Stimulated activated naive B cell treated with anti-CD40 and anti-IgM and Interleukin-4, amounts not matched to agents 10 μg/mL and 1 μg/mL and 100 μg/mL, for 72 hours (primary cell): ENCODE data around the gene SPATS2.

Experiments
- ATAC-seq, 2 donors: fragments of 150-1000 bp; cut with Tn5 transposase; replicated peaks; 2 replicates each; pipeline ENCODE4 v1.10.0; 2021; ENCODE audit warnings: moderate library complexity in 1 of 2
- DNase-seq: peaks from one replicate; pipeline ENCODE4 v3.0.0; 2021
- H3K27ac Mint-ChIP-seq: one replicate; pipeline ENCODE4 v1.8.0; 2022; ENCODE audit warnings: mild to moderate bottlenecking, mixed read lengths
- H3K27me3 Mint-ChIP-seq, 2 donors: one replicate each; pipeline ENCODE4 v1.8.0; 2022; ENCODE audit warnings: mixed read lengths in 2 of 2
- H3K36me3 Mint-ChIP-seq, 2 donors: one replicate each; pipeline ENCODE4 v1.8.0; 2022; ENCODE audit warnings: mixed read lengths in 2 of 2, mild to moderate bottlenecking in 1 of 2
- H3K4me1 Mint-ChIP-seq, 2 donors: one replicate each; pipeline ENCODE4 v1.8.0; 2022; ENCODE audit warnings: mixed read lengths in 2 of 2, mild to moderate bottlenecking in 1 of 2
- H3K4me3 Mint-ChIP-seq, 2 donors: one replicate each; pipeline ENCODE4 v1.8.0; 2022; ENCODE audit warnings: mild to moderate bottlenecking in 2 of 2, mixed read lengths in 2 of 2, moderate library complexity in 1 of 2
- H3K9me3 Mint-ChIP-seq, 2 donors: one replicate each; pipeline ENCODE4 v1.8.0; 2022; ENCODE audit warnings: mixed read lengths in 2 of 2, mild to moderate bottlenecking in 1 of 2

Gene SPATS2

GRCh38 chr12:49541140-49541861 lies 174.0 kb downstream of the SPATS2 start:
- DNase-seq (no peak), ATAC-seq (no peak)
- no peaks in the 10 kb centered on the region for H3K9me3 Mint-ChIP-seq
- peaks cover 39 to 47% of the 10 kb centered on the region in 2 donors for H3K27me3 Mint-ChIP-seq
- H3K27ac Mint-ChIP-seq, result no peak overlapping the region
- H3K4me3 Mint-ChIP-seq, result no peak overlapping the region
- peaks cover 35 to 64% of the 10 kb centered on the region in 2 donors for H3K4me1 Mint-ChIP-seq
- H3K36me3 Mint-ChIP-seq, result no peaks in the 10 kb centered on the region

DNA sequence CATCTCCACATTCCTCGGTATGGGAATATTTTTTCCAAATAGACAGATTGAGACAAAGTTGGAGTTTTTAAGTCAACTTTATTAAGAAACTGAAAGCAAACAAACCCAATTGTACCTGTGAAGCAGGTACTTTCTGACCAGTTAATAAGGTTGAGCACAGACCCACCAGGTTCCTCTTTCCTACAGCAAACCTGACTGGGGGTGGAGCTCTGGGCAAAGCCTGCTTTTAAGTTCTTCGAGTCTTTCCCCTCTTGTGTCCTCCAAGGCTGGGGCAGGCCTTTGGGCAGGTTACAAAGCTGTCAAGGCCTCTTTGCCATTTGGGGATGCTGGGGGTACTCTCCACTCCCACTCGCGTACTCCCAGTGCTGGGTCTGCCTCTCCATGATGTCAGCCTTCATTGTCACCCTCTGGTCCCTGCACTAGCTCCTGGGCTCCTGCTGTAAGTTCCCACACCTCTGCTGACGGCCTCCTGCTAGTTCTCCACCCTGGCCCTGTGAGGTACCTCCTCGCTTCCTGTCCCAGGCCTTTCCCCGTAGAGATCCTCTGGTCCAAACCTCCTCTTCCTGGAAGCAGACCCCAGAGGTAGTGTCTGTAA lies 174.7 kb downstream of the SPATS2 start:
- no peak for DNase-seq
- H3K9me3 Mint-ChIP-seq, result no peaks in the 10 kb centered on the region
- no peak overlapping the region for H3K4me3 Mint-ChIP-seq
- no peak for ATAC-seq
- peaks cover 35 to 42% of the 10 kb centered on the region in 2 donors for H3K27me3 Mint-ChIP-seq
- H3K4me1 Mint-ChIP-seq, result peaks cover 30 to 57% of the 10 kb centered on the region in 2 donors
- H3K36me3 Mint-ChIP-seq, result no peaks in the 10 kb centered on the region
- H3K27ac Mint-ChIP-seq, result no peak overlapping the region

GRCh38 chr12:49542592-49543160 lies 175.4 kb downstream of the SPATS2 start:
- no peak overlapping the region for H3K27ac Mint-ChIP-seq

GRCh38 chr12:49543221-49543913 lies 176.1 kb downstream of the SPATS2 start:
- Mint-ChIP-seq H3K27ac (no peak overlapping the region), H3K9me3 (no peaks in the 10 kb centered on the region), H3K27me3 (peaks cover 43 to 45% of the 10 kb centered on the region in 2 donors), H3K4me3 (no peak overlapping the region), H3K4me1 (peaks cover 29 to 49% of the 10 kb centered on the region in 2 donors), H3K36me3 (no peaks in the 10 kb centered on the region)
- DNase-seq, result no peak
- no peak for ATAC-seq

More at GRCh38 chr12:49542592-49543160, 175.4 kb downstream of the SPATS2 start:
- ATAC-seq (no peak), DNase-seq (no peak)
- H3K27me3 Mint-ChIP-seq, result peaks cover 39 to 43% of the 10 kb centered on the region in 2 donors
- H3K4me1 Mint-ChIP-seq, result peaks cover 28 to 51% of the 10 kb centered on the region in 2 donors
- H3K9me3 Mint-ChIP-seq, result no peaks in the 10 kb centered on the region
- H3K36me3 Mint-ChIP-seq, result no peaks in the 10 kb centered on the region
- no peak overlapping the region for H3K4me3 Mint-ChIP-seq

DNA sequence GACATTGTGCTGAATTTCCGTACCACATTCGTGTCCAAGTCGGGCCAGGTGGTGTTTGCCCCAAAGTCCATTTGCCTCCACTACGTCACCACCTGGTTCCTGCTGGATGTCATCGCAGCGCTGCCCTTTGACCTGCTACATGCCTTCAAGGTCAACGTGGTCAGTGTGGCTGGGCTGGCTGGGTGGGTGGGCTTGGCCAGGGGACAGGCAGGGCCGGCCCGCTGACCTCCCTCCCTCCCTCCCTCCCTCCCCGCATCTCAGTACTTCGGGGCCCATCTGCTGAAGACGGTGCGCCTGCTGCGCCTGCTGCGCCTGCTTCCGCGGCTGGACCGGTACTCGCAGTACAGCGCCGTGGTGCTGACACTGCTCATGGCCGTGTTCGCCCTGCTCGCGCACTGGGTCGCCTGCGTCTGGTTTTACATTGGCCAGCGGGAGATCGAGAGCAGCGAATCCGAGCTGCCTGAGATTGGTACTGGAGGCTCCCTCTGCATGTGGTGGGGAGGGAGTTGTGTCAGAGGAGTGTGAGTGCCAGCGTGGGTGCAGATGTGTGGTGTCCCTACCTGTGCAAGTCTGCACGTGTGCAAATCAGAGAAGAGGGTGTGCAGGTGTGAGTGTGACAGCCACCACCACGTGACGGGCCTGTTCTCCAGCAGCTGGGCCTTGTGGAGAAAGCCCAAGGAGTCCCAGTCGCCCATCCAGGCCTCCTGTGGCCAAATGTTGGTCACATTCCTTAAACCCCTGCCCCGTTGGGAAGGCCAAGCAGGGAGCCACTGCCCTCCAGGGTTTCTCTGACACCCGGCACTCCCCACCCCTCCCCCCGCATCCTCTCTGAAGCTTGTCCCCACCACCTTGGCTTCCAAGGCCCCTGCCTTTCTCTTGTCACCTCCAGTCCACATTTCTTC lies 176.9 kb downstream of the SPATS2 start:
- H3K36me3 Mint-ChIP-seq, result no peaks in the 10 kb centered on the region
- no peak overlapping the region for H3K4me3 Mint-ChIP-seq
- H3K9me3 Mint-ChIP-seq, result no peaks in the 10 kb centered on the region
- DNase-seq (no peak), ATAC-seq (no peak)
- H3K27me3 Mint-ChIP-seq, result peaks cover 50 to 51% of the 10 kb centered on the region in 2 donors
- peak overlapping the region; percentile 42 for H3K27ac Mint-ChIP-seq
- peaks cover 34 to 53% of the 10 kb centered on the region in 2 donors for H3K4me1 Mint-ChIP-seq

DNA sequence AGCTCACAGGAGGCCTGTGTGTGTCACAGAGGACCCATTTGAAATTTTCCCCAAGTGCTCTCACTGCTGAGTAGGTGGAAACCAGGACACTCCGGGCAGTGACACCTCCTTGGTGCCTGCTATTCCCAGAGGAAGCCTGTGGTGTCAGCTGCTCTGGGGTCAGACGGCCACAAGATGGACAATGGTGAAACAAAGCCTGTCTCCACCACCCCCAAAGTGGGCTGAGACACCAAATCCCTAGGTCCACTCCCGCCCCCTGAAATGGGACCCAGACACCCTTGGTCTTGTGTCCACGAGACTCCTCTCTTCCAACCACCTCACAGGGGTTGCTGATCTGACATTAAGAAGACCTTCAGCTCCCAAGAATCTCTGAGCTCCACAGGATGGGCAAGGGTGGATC lies 178.6 kb downstream of the SPATS2 start:
- H3K4me3 Mint-ChIP-seq, result no peak overlapping the region
- no peak overlapping the region for H3K27ac Mint-ChIP-seq
- ATAC-seq (no peak), DNase-seq (no peak)
- no peaks in the 10 kb centered on the region for H3K36me3 Mint-ChIP-seq
- no peaks in the 10 kb centered on the region for H3K9me3 Mint-ChIP-seq
- H3K4me1 Mint-ChIP-seq, result peaks cover 25 to 41% of the 10 kb centered on the region in 2 donors
- H3K27me3 Mint-ChIP-seq, result peaks cover 50 to 54% of the 10 kb centered on the region in 2 donors

- H3K27ac Mint-ChIP-seq, result no peak overlapping the region
- DNase-seq, result no peak
- H3K27me3 Mint-ChIP-seq, result peaks cover 50 to 57% of the 10 kb centered on the region in 2 donors
Observed at GRCh38 chr12:49546481-49546880, 179.2 kb downstream of the SPATS2 start.

GRCh38 chr12:49547090-49547690 lies 179.9 kb downstream of the SPATS2 start:
- ATAC-seq (no peak), DNase-seq (no peak)
- H3K27me3 Mint-ChIP-seq, result peaks cover 50 to 57% of the 10 kb centered on the region in 2 donors
- no peak overlapping the region for H3K27ac Mint-ChIP-seq
- no peaks in the 10 kb centered on the region for H3K9me3 Mint-ChIP-seq
- H3K36me3 Mint-ChIP-seq, result no peaks in the 10 kb centered on the region
- peaks cover 18 to 27% of the 10 kb centered on the region in 2 donors for H3K4me1 Mint-ChIP-seq
- H3K4me3 Mint-ChIP-seq, result no peak overlapping the region

More at GRCh38 chr12:49546481-49546880, 179.2 kb downstream of the SPATS2 start:
- no peaks in the 10 kb centered on the region for H3K36me3 Mint-ChIP-seq
- H3K4me1 Mint-ChIP-seq, result peaks cover 20 to 35% of the 10 kb centered on the region in 2 donors
- no peak for ATAC-seq
- H3K4me3 Mint-ChIP-seq, result no peak overlapping the region
- H3K9me3 Mint-ChIP-seq, result no peaks in the 10 kb centered on the region

GRCh38 chr12:49548481-49548821 lies 181.2 kb downstream of the SPATS2 start:
- Mint-ChIP-seq H3K27me3 (peaks cover 50 to 62% of the 10 kb centered on the region in 2 donors), H3K36me3 (no peaks in the 10 kb centered on the region), H3K4me3 (peak overlapping the region; percentile 71 to 76), H3K4me1 (peaks cover 22 to 29% of the 10 kb centered on the region in 2 donors), H3K27ac (no peak overlapping the region), H3K9me3 (no peaks in the 10 kb centered on the region)
- no peak for ATAC-seq
- DNase-seq, result no peak

- peaks cover 23 to 32% of the 10 kb centered on the region in 2 donors for H3K4me1 Mint-ChIP-seq
Observed at GRCh38 chr12:49548822-49549648, 181.8 kb downstream of the SPATS2 start.

DNA sequence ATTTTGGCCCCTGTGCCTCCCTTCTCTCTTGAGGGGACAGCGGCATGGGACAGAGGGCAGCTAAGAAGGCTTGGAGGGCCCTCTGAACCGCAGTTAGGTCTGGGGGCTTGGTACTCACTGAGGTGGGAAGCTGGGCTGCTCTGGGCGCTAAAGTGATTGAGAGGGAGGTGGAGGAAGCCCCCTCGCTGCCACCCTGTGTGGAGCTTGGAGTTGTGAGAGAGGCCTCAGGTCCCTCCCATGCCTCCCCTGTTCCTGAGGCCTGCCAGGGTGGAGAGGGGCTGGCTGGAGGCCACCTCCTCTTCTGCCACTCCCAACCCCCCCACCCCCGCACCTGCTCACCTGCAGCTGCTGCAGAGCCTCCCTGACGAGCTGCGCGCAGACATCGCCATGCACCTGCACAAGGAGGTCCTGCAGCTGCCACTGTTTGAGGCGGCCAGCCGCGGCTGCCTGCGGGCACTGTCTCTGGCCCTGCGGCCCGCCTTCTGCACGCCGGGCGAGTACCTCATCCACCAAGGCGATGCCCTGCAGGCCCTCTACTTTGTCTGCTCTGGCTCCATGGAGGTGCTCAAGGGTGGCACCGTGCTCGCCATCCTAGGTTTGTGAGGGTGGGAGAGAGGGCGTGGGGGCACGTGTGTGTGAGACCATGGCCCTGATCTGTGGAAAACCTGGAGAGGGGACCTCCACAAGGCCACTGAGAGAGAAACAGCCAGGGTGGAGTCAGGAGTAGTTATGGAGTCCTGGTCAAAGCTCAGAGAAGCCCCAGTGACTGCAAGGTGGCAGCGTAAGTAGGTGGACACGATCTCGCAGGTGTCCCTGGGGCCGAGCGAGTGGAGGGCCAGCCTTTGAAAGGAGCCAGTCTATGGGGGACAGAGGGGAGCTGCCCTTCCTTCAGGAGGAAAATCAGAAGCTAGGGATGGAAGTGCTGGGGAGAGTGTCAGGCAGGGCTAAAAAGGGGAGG lies 182.8 kb downstream of the SPATS2 start:
- no peak for DNase-seq
- Mint-ChIP-seq H3K4me3 (no peak overlapping the region), H3K36me3 (no peaks in the 10 kb centered on the region), H3K9me3 (no peaks in the 10 kb centered on the region), H3K4me1 (peaks cover 18 to 27% of the 10 kb centered on the region in 2 donors), H3K27ac (no peak overlapping the region), H3K27me3 (peaks cover 44 to 47% of the 10 kb centered on the region in 2 donors)
- ATAC-seq, result no peak

More at GRCh38 chr12:49548822-49549648, 181.8 kb downstream of the SPATS2 start:
- Mint-ChIP-seq H3K4me3 (peak overlapping the region; percentile 71 to 76), H3K36me3 (no peaks in the 10 kb centered on the region), H3K27ac (peak overlapping the region; percentile 65), H3K27me3 (peaks cover 50 to 57% of the 10 kb centered on the region in 2 donors), H3K9me3 (no peaks in the 10 kb centered on the region)
- DNase-seq, result no peak
- ATAC-seq, result peak; percentile 51 to 56
